ENCODE measurements around the gene SMG5.

The SMG5 gene

DNA sequence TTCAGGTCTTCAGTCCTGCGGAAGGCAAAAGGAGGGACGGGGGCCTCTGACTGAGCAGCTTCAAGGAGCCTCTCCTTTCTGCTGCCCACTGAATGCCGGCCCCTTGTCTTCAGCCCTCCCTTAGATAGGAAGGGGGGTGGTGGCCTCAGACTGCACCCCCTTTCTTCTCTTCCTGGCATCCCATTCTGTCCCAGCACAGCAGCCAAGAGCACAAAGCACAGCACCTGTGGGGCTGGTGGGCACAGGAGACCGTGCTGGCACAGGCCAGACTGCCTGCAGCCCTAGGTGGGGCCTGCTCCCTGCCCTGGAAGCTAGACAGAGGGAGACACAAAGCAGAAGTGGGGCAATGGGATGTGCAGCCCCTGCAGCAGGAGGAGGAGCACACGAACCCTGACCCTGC is 33.0 kb downstream of the SMG5 start:
- no peak for DNase-seq (ENCODE audit: low read depth)
- TF ChIP-seq, protein P1, sequence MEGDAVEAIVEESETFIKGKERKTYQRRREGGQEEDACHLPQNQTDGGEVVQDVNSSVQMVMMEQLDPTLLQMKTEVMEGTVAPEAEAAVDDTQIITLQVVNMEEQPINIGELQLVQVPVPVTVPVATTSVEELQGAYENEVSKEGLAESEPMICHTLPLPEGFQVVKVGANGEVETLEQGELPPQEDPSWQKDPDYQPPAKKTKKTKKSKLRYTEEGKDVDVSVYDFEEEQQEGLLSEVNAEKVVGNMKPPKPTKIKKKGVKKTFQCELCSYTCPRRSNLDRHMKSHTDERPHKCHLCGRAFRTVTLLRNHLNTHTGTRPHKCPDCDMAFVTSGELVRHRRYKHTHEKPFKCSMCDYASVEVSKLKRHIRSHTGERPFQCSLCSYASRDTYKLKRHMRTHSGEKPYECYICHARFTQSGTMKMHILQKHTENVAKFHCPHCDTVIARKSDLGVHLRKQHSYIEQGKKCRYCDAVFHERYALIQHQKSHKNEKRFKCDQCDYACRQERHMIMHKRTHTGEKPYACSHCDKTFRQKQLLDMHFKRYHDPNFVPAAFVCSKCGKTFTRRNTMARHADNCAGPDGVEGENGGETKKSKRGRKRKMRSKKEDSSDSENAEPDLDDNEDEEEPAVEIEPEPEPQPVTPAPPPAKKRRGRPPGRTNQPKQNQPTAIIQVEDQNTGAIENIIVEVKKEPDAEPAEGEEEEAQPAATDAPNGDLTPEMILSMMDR (conservative IDR thresholded peaks at IDR 0.05; ENCODE audit: control insufficient read depth, insufficient read depth, low read depth, low read length) = no peak
- no peak overlapping the region for H3K4me3 ChIP-seq (ENCODE audit: control insufficient read depth, low read depth, low read length)

DNA sequence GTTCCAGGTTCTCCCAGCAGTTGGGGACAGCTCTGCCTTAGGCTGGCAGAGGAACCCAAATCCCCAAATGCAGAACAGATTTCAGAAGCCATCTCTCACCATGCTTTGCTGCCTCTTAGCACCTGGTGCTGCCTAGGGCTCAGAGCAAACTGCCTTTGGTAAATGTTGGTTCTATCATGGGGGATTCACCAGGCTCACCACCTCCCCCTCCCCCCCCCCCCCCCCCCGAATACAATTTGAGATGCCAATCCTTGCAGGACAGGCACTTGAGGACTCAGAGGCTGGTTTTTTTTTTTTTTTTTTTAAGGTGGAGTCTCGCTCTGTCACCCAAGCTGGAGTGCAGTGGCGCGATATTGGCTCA is 34.3 kb downstream of the SMG5 start:
- DNase-seq (ENCODE audit: low read depth) = no peak
- TF ChIP-seq, protein P1 (conservative IDR thresholded peaks at IDR 0.05; ENCODE audit: control insufficient read depth, insufficient read depth, low read depth, low read length) = no peak
- H3K4me3 ChIP-seq (ENCODE audit: control insufficient read depth, low read depth, low read length) = no peak overlapping the region

DNA sequence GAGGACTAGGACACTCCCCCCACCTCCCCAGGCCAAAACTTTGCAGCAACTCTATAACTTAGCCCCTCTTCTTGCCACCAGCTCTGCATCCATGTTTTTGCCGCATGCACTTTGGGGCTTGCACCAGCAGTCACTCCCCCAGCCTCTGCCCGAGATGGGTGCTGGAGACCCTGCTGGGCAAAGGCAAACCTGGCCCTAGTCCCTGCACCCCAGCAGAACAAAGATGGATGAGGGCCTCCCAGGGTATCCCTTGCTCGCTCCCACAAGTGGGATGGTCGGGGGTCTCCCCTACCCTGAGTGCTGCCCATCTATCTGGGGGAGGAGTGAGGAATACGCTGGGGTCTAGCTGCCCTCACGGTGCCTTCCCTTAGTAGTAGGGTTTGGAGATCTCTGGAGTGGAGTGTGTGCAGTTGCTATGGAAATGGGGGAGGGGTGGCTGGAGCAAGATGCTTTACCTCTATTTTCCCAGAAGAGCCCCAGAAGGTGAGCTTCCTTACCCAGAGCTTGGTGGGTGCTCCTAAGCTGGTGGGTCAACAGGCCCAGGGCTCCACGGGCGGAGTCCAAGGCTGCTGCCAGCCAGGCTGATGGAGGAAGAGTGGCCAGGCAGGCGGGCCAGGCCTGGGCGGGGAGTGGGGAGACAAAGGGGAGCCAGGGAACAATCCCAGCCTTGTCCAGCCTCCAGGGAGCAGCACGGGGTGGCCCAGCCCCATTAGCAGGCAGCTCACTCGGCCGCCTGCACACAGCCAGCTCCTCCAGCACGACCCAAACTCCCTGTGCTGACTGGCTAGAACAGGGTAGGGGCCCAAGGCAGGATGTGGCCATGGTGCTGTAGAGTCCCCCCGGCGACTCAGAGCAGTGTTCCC is 34.9 kb downstream of the SMG5 start, which contains the start of gene PAQR6:
TSS of gene PAQR6 (minus strand) at position 597 of the 863 bp plus-strand sequence. CDS start 1,325 bp downstream, outside the sequence.
- DNase-seq (ENCODE audit: low read depth) = no peak
- no peak within 1 kb of the TSS for H3K4me3 ChIP-seq (ENCODE audit: control insufficient read depth, low read depth, low read length)
- TF ChIP-seq, protein P1 (conservative IDR thresholded peaks at IDR 0.05; ENCODE audit: control insufficient read depth, insufficient read depth, low read depth, low read length) = no peak

DNA sequence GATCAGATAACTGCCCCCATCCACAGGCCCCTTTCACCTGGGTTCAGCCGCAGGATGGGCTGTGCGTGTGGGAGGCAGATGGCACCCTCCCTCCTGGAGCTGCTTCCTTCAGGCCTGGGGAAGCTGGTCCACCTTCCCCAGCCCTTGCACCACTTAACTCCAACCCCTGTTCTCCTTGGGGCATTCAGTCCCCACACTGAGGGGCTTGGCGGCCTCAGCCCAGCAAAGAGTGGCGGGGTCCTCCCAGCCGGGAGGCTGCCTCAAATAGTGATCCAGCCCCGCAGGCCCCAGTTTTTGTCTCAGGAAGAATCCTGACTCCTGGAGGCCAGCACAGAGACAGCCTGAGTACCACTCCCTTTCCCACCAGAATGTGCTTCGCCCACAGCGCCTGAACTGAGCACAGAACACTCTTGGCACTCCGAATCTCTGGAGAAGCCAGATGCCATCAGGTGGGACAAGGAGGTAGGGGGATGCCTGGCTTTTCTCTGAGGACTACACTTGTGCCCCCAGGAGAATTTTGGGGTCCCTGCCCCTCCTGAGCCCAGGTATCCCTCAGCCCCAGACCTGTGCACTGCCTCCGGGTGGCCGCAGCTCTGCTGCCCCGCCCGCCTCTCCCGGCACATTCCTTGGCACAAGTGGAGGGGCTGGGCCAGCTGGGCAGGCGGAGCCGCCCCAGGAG is 35.7 kb downstream of the SMG5 start:
- DNase-seq (ENCODE audit: low read depth) = no peak
- no peak overlapping the region for H3K4me3 ChIP-seq (ENCODE audit: control insufficient read depth, low read depth, low read length)
- TF ChIP-seq, protein P1 (conservative IDR thresholded peaks at IDR 0.05; ENCODE audit: control insufficient read depth, insufficient read depth, low read depth, low read length) = no peak

DNA sequence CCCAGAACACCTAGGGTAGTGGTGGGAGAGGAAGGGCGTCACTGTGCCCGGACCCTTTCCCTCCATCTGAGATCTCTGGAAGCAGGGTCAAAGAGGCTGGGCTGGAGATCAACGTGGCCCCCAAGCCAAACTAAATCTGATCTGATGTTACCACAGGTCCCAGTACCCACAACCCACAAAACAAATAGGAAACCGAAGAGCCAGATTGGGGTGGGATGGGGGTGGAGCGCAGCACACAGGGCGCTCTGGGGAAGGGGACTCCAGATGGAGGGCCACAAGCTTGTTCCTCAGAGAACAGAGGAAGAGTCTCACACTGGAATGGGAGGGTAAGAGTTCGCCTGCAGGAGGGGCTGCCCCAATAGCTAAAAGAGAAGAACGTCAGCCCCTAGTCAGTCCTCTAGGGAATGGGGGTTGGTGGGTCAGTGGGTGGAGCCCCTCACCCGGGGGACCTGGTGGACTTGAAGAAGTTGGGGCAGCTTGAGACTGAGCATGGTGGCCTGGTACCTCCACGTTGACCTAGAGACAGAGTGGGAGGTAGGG is 36.3 kb downstream of the SMG5 start:
- H3K4me3 ChIP-seq (ENCODE audit: control insufficient read depth, low read depth, low read length) = no peak overlapping the region
- no peak for DNase-seq (ENCODE audit: low read depth)
- TF ChIP-seq, protein P1 (conservative IDR thresholded peaks at IDR 0.05; ENCODE audit: control insufficient read depth, insufficient read depth, low read depth, low read length) = no peak

DNA sequence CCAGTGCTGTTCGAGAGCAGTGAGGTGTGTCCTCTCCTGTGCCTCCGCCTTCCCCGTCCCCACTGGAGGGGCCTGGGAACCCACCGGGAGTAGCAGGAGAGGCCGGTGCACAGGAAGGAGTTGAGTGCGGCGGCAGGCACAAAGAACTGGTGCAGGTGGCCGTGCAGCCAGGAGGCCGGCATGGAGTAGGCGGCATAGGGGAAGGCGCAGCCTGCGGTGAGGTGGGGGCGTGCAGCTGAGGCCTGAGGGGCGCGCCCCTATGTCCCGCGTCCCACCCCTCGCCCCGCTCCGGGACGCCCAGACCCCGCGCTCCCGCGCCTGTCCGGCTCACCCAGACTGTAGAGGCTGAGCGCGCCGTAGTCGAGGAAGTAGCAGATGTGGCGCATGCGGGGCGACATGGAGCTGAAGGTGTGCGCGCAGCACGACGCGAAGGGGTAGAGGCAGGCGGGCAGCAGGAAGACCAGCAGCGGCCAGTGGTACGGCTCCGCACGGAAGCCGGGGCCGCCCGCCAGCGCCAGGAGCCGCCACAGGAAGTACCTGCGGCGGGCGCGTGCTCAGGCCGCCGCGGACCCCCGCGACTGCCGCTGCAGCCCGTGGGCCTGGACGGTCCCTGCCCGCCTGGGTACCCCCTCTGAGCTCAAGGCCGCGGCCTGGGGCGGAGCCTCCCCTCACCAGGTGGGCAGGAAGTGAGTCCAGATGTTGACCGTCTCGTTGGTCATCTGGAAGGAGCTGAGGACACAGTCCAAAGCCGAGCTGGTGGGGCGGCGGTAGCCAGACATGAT is 37.0 kb downstream of the SMG5 start:
- no peak for DNase-seq (ENCODE audit: low read depth)
- TF ChIP-seq, protein P1 (conservative IDR thresholded peaks at IDR 0.05; ENCODE audit: control insufficient read depth, insufficient read depth, low read depth, low read length) = no peak
- H3K4me3 ChIP-seq (ENCODE audit: control insufficient read depth, low read depth, low read length) = no peak overlapping the region

All from fibroblast of mammary gland (primary cell).